DOHH2 (cell line): ENCODE data around the gene HSDL1.

Experiments
- H3F3A ChIP-seq: fragments of 200-600 bp; sonication (generic), shearing (Covaris generic); 2 replicates; pipeline ENCODE4 v1.6.0; 2016; ENCODE audit warnings: antibody characterized with exemption, mild to moderate bottlenecking; ENCODE audit not compliant: control insufficient read depth, insufficient read depth
- H3K27ac ChIP-seq: fragments of 200-600 bp; sonication (generic); 2 replicates; pipeline ENCODE4 v1.5.1; 2014; ENCODE audit warnings: low read depth, mild to moderate bottlenecking, low read length, moderate library complexity
- H3K27me3 ChIP-seq: fragments of 200-600 bp; sonication (generic); 2 replicates; pipeline ENCODE4 v1.6.1; 2014; ENCODE audit warnings: mild to moderate bottlenecking, low read length, mixed read lengths; ENCODE audit not compliant: control insufficient read depth
- H3K36me3 ChIP-seq: fragments of 200-600 bp; sonication (generic); 2 replicates; pipeline ENCODE4 v1.6.1; 2014; ENCODE audit warnings: mild to moderate bottlenecking, low read length, moderate library complexity, mixed read lengths; ENCODE audit not compliant: control insufficient read depth
- H3K4me1 ChIP-seq: fragments of 200-600 bp; sonication (generic); 2 replicates; pipeline ENCODE4 v1.6.1; 2014; ENCODE audit warnings: mild to moderate bottlenecking, low read length, mixed read lengths; ENCODE audit not compliant: control insufficient read depth
- H3K4me2 ChIP-seq: fragments of 200-600 bp; sonication (generic); 2 replicates; pipeline ENCODE4 v1.6.0; 2014; ENCODE audit warnings: mild to moderate bottlenecking, low read length, moderate library complexity
- H3K4me3 ChIP-seq: fragments of 200-600 bp; sonication (generic); 2 replicates; pipeline ENCODE4 v1.5.1; 2014; ENCODE audit warnings: mild to moderate bottlenecking, low read length, mixed read lengths
- H3K79me2 ChIP-seq: fragments of 200-600 bp; sonication (generic); 2 replicates; pipeline ENCODE4 v1.6.1; 2014; ENCODE audit warnings: mild to moderate bottlenecking, low read length, mixed read lengths; ENCODE audit not compliant: control insufficient read depth
- H3K9me2 ChIP-seq: fragments of 200-600 bp; sonication (generic); replicated peaks from 2 replicates; pipeline ENCODE4 v1.6.1; 2014; ENCODE audit warnings: mild to moderate bottlenecking, low read length, mixed read lengths; ENCODE audit not compliant: control insufficient read depth
- H3K9me3 ChIP-seq: fragments of 200-600 bp; sonication (generic); 2 replicates; pipeline ENCODE4 v1.6.1; 2014; ENCODE audit warnings: antibody characterized with exemption, low read length, mixed read lengths; ENCODE audit not compliant: control insufficient read depth, insufficient read depth
- H4K20me1 ChIP-seq: fragments of 200-600 bp; sonication (generic); 2 replicates; pipeline ENCODE4 v1.6.0; 2014; ENCODE audit warnings: low read depth, mild to moderate bottlenecking, antibody characterized with exemption, low read length, moderate library complexity; ENCODE audit not compliant: control insufficient read depth, insufficient read depth
- CTCF ChIP-seq: fragments of 200-600 bp; sonication (generic); IDR thresholded peaks from one replicate; pipeline ENCODE4 v1.5.1; 2014; ENCODE audit warnings: antibody characterized with exemption, mild to moderate bottlenecking, low read depth, low read length; ENCODE audit not compliant: poor library complexity, severe bottlenecking
- EZH2phosphoT487 ChIP-seq: fragments of 200-600 bp; sonication (generic); IDR thresholded peaks from 2 replicates; pipeline ENCODE4 v1.6.1; 2017; ENCODE audit warnings: borderline replicate concordance, mild to moderate bottlenecking, antibody characterized with exemption, low read length, moderate library complexity, mixed read lengths

HSDL1 gene

GRCh38 chr16:84105301-84105815 lies 39.6 kb downstream of the HSDL1 start:
- Histone ChIP-seq H3K27ac (no peak overlapping the region), H3K4me2 (no peak overlapping the region), H3K79me2 (peaks cover 94% of the 10 kb centered on the region), H4K20me1 (peaks cover 21% of the 10 kb centered on the region), H3K36me3 (peaks cover 28% of the 10 kb centered on the region), H3K9me3 (no peaks in the 10 kb centered on the region), H3K4me3 (no peak overlapping the region), H3K9me2 (no peaks in the 10 kb centered on the region), H3K4me1 (peaks cover 20% of the 10 kb centered on the region), H3F3A (no peaks in the 10 kb centered on the region), H3K27me3 (no peaks in the 10 kb centered on the region)
- TF ChIP-seq EZH2phosphoT487, result no peak
- TF ChIP-seq CTCF, result no peak

- Histone ChIP-seq H3K27ac (no peak overlapping the region), H3F3A (no peaks in the 10 kb centered on the region), H3K27me3 (no peaks in the 10 kb centered on the region), H3K36me3 (peaks cover 19% of the 10 kb centered on the region), H3K9me3 (no peaks in the 10 kb centered on the region), H3K9me2 (no peaks in the 10 kb centered on the region), H3K4me1 (peaks cover 20% of the 10 kb centered on the region), H3K4me3 (no peak overlapping the region), H4K20me1 (peaks cover 15% of the 10 kb centered on the region), H3K4me2 (no peak overlapping the region), H3K79me2 (peaks cover 87% of the 10 kb centered on the region)
- no peak for TF ChIP-seq EZH2phosphoT487
- no peak for TF ChIP-seq CTCF
These were observed 40.7 kb downstream of the HSDL1 start for GRCh38 chr16:84104231-84104630.

GRCh38 chr16:84103678-84104077 lies 41.3 kb downstream of the HSDL1 start:
- Histone ChIP-seq H3K4me1 (peaks cover 20% of the 10 kb centered on the region), H3K9me3 (no peaks in the 10 kb centered on the region), H3K4me2 (no peak overlapping the region), H3F3A (no peaks in the 10 kb centered on the region), H3K9me2 (no peaks in the 10 kb centered on the region), H4K20me1 (peaks cover 14% of the 10 kb centered on the region; the same call in 1 of the 2 replicates), H3K27me3 (no peaks in the 10 kb centered on the region), H3K36me3 (peaks cover 21% of the 10 kb centered on the region), H3K4me3 (no peak overlapping the region), H3K79me2 (peaks cover 86% of the 10 kb centered on the region), H3K27ac (no peak overlapping the region)
- TF ChIP-seq CTCF (no peak), EZH2phosphoT487 (no peak)
